ENCODE data around the gene OR52E6. TPM values are rescaled to one million over a fixed set of nuclear protein-coding genes. Genes with fewer than 3 reads are reported as not detected.

Gene OR52E6
- total and polyA plus RNA-seq, 2 of the 13 experiments (the other 11 are each of a cell fraction or from before 2014, with no cell fraction given), result not detected

- Histone ChIP-seq H3K4me2 (ENCODE audit: low read depth, low read length) (no peak overlapping the region), H3K27me3 (ENCODE audit: control insufficient read depth in 1 of 2, insufficient read depth in 2 of 2, low read length in 2 of 2) (no peaks in the 10 kb centered on the region), H3K27ac (ENCODE audit: extremely low read length, insufficient read depth, low read length) (no peak overlapping the region), H3K4me1 (ENCODE audit: insufficient read depth, low read length) (no peaks in the 10 kb centered on the region), H2AFZ (ENCODE audit: low read length) (no peak overlapping the region), H3K4me3 (replicated peaks in 1 of 3; ENCODE audit: insufficient read depth in 1 of 3, low read depth in 2 of 3, low read length in 3 of 3) (no peak overlapping the region), H3K36me3 (replicated peaks in 1 of 2; ENCODE audit: control insufficient read depth in 1 of 2, insufficient read depth in 2 of 2, low read length in 2 of 2) (no peaks in the 10 kb centered on the region), H3K9me3 (ENCODE audit: low read length) (no peaks in the 10 kb centered on the region), H3K79me2 (ENCODE audit: insufficient read depth, low read length) (no peaks in the 10 kb centered on the region), H4K20me1 (ENCODE audit: insufficient read depth, low read length) (no peaks in the 10 kb centered on the region), H3K9ac (ENCODE audit: insufficient read depth, low read depth, low read length) (no peak overlapping the region)
- ATAC-seq (no peak), FAIRE-seq (no peak), DNase-seq (ENCODE audit: low spot score) (no peak)
- POLR2A ChIA-PET, result no interaction called here
- in situ Hi-C loops (cut with HindIII; ENCODE audit: extremely low pct_ligation_motif_present, low pct_unique_long_range_greater_than_20kb) (no loop called here), intact Hi-C loops (cut with micrococcal nuclease; ENCODE audit: unreplicated experiment) (no loop called here)
- 0% methylated on average over 3 of the region's 3 CpGs for WGBS (ENCODE audit: low lambda C conversion rate)
- no TSS peak for BruUV-seq (replicated peaks)
- TF ChIP-seq ZBTB7B (CRISPR knock-in tag; IDR thresholded peaks at IDR 0.05) (no peak), USF2 (IDR thresholded peaks at IDR 0.05; ENCODE audit: low read depth, low read length) (no peak), USF2 (CRISPR knock-in tag; IDR thresholded peaks at IDR 0.05; ENCODE audit: borderline replicate concordance) (no peak), ZNF30 (CRISPR knock-in tag; IDR thresholded peaks at IDR 0.05) (no peak), CBFB (CRISPR knock-in tag; IDR thresholded peaks at IDR 0.05) (no peak), GABPA (IDR thresholded peaks at IDR 0.05; ENCODE audit: low read depth, low read length) (no peak), GABPA (CRISPR knock-in tag; IDR thresholded peaks at IDR 0.05; ENCODE audit: low read depth) (no peak), ZNF253 (CRISPR knock-in tag; IDR thresholded peaks at IDR 0.05; ENCODE audit: borderline replicate concordance) (no peak), ZMAT3 (CRISPR knock-in tag; conservative IDR thresholded peaks at IDR 0.05) (no peak), TCF12 (IDR thresholded peaks at IDR 0.05) (no peak), TCF12 (CRISPR knock-in tag; IDR thresholded peaks at IDR 0.05) (no peak), ZNF567 (CRISPR knock-in tag; IDR thresholded peaks at IDR 0.05; ENCODE audit: borderline replicate concordance) (no peak)
- CTCF ChIA-PET (ENCODE audit: low intra/inter-chr PET ratio, low total read pairs), result no interaction called here
Observed at GRCh38 chr11:5887172-5887571, 45.5 kb upstream of the OR52E6 start.
